Epidermal melanocyte (primary cell): ENCODE measurements around the gene FTSJ3.
A peak's percentile ranks its signal among the peaks of the same experiment; 100 is the strongest.

Experiments used
- DNase-seq: peaks from one replicate; pipeline ENCODE4 v3.0.0; 2011; ENCODE audit warnings: low spot score; ENCODE audit not compliant: insufficient read length

The FTSJ3 gene

GRCh38 chr17:63843910-63844677, 16.6 kb upstream of the FTSJ3 start:
- no peak for DNase-seq

- DNase-seq: peak; percentile 17
Observed at GRCh38 chr17:63843387-63843888, 16.0 kb upstream of the FTSJ3 start.

DNA sequence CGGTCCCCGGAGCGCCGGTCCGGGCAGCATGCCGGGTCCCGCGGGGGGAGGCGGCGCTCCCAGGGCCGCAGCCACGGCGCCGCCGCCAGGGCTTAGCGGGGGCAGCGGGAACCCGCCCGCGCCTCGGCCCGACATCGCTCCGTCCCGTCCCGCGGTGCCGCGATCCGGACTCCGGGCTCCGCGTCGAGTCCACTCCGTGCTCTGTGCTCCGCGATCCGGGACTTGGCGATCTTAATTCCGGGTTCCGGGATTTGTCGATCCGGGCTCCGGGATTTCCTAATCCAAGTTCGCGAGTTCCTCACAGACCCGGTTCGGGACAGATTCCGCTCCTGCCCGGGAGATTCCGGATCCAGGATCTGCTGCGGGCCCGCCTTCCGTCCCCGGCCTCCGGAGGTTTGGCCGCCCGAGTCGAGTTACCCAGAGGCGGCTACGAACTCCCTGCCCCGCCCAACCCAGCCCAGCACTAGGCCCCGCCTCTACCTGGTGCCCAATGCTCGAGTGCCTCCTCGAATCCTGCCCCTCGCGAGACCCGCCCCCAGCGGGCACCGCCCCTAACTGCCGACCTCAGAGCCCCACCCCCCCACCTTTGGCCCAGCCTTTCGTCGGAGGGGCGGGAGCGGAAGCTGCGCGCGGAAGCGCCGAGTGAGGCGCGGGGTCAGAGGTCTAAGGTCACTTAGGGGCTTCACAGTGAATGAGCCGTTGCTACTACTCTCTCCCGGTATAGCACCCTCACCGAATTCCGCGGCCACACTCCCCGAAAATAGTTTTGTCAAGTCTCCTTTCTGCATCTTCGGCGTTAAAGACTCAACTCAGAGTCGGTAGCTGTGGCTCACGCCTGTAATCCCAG, 15.3 kb upstream of the FTSJ3 start, which contains the start of gene SMARCD2:
Gene SMARCD2, minus strand, starts transcription at position 146 of the 847 bp plus-strand sequence. Its CDS starts 11 bp downstream, at position 135.
- DNase-seq: peak; percentile 73

GRCh38 chr17:63842173-63842539, 14.7 kb upstream of the FTSJ3 start:
- DNase-seq: no peak

- peak; percentile 15 for DNase-seq
Observed at GRCh38 chr17:63841350-63842172, 14.1 kb upstream of the FTSJ3 start.

- peak; percentile 32 for DNase-seq
Observed at GRCh38 chr17:63840591-63841349, 13.3 kb upstream of the FTSJ3 start.

GRCh38 chr17:63838631-63839171, 11.2 kb upstream of the FTSJ3 start:
- DNase-seq: no peak

- DNase-seq: no peak
Observed at GRCh38 chr17:63837962-63838600, 10.6 kb upstream of the FTSJ3 start.

GRCh38 chr17:63837480-63837879, 10.0 kb upstream of the FTSJ3 start:
- DNase-seq: no peak

- no peak for DNase-seq
Observed at GRCh38 chr17:63836811-63837210, 9.3 kb upstream of the FTSJ3 start.

DNA sequence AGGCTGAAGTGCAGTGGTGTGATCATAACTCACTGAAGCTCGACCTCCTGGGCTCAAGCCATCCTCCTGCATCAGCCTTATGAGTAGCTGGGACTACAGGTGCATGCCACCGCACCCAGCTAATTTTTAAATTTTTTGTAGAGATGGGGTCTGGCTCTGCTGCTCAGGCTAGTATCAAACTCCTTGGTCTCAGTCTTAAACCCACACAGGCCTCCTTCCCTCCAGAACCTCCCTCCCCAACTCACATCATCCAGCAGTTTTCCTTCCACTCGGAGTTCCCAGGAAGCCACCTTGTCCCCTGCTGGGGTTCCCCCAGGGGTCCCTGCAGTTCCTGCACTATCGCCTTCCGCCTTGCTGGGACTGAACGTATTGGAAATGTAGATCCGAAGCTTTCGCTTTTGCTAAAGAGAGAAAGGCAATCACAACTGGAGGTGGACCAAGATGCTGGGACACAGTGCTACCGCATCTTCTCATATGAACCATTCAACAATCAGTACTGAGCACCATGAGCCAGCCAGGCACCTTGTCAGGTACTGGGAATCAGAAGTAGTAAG, 7.8 kb upstream of the FTSJ3 start:
- no peak for DNase-seq

- DNase-seq: peak; percentile 38
Observed at GRCh38 chr17:63834431-63835166, 7.1 kb upstream of the FTSJ3 start.

- DNase-seq: no peak
Observed at GRCh38 chr17:63833741-63834373, 6.4 kb upstream of the FTSJ3 start.

DNA sequence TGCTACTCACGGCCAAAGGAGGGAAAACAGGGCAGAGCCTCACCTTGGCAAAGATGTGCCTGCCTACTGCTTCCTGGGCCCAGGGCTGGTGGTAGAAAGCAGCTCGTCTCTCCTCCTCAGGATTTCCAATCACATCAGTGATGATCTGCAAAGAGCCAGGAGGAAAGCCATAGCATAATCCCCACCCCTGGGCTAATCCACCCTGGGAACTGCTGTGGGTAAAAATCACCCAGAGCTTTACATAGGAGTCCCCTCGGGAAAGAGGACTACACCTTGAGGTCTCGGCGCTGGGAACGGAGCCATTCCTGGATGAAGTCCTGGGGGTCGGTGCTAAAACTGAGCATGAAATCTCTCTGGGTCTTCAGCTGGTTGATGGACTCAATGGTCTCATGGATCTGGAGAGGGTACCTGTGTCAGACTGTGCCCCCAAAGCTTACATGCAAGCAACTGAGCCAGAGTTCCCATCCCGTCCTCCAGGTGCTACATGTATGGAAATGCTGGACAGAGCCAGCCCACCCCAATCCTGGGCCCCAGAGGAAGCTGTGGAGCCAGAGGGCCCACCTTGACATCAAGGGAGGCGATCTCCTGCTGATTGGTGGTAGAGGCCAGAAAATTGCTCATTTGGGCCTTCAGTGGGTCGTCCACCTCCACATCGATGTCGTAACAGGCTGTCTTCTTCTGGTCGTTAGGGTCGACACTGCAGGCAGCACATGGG, 5.7 kb upstream of the FTSJ3 start:
- no peak for DNase-seq

DNA sequence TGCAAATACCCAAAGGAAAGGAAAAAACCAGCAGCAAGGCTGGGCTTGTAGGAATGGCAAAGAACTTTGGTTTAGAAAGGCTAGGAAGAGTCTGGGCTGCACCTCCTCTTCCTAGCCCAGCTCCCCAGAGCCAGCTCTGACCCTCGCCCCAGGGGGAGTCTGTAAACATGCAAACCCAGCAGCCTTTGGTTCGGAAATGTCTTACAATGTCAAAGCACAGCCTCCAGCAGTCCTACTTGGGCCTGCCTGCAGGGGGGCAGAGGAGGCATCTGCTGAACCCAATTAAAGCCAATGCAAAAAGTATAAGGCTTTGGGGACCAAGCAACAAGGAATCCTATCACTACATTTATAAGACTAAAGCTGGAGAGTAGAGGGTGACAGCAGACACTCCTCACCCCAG, 5.0 kb upstream of the FTSJ3 start:
- no peak for DNase-seq

- no peak for DNase-seq
Observed at GRCh38 chr17:63832014-63832413, 4.6 kb upstream of the FTSJ3 start.

DNA sequence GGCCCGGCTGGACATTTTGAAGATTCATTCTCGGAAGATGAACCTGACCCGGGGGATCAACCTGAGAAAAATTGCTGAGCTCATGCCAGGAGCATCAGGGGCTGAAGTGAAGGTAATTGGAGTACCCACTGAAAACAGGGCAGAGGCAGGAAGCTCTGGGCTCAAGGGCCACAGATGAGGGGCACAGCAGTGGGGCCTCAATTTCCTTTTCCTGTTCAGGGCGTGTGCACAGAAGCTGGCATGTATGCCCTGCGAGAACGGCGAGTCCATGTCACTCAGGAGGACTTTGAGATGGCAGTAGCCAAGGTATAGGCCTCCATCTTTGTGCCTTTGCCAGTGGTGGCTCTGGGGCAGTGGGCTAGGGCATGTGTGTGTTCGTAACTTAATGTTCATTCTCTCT, 4.0 kb upstream of the FTSJ3 start:
- DNase-seq: no peak
